SU-DHL-6 (cell line): ENCODE results near the gene SPDEF.

ENCODE experiments used
- EZH2phosphoT487 ChIP-seq: fragments of 200-600 bp; sonication (generic), shearing (Covaris generic); conservative IDR thresholded peaks from 2 replicates; pipeline ENCODE4 v1.6.1; 2018; ENCODE audit warnings: mild to moderate bottlenecking, antibody characterized with exemption, low read length, moderate library complexity, mixed read lengths
- TF ChIP-seq, protein P1 (sequence below): fragments of 200-600 bp; sonication (generic); IDR thresholded peaks from one replicate; pipeline ENCODE4 v1.5.1; 2017; ENCODE audit warnings: antibody characterized with exemption, mild to moderate bottlenecking, low read length, moderate library complexity; ENCODE audit not compliant: insufficient read depth, poor library complexity, severe bottlenecking

DNA sequence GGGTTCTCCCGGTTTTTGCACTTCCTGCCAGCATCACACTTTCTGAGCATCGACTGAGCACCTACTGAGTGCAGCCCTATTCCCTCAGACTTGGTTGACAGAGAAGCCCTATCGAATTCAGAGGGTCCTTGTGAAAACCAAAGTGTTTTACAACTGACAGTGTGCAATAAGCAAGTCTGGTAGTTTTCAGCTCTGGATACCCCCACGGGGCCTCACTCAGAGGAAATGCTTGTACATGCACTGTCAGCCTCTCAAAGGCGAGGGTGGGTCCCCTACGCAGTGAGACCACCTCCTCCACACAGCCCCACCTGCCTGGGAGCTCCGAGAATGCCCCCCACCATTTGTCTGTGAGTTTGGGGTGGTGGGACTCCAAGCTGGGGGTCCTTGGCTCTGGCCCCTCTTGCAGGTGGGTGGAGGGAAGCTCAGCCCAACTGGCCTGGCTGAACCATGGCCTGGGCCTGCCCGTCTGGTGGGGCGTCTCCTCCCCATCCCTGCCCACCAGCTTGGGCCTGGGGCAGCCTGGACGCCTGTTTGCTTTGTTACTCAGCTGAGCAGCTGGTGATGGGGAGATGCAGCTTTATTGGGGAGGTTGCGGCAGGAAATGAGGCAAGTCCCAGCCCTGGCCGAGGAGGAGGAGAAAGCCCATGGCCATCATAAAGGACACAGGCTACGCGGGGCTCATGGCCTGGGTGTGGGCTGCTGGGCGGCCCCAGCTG is 1.7 kb downstream of the SPDEF start:
- TF ChIP-seq, protein P1, sequence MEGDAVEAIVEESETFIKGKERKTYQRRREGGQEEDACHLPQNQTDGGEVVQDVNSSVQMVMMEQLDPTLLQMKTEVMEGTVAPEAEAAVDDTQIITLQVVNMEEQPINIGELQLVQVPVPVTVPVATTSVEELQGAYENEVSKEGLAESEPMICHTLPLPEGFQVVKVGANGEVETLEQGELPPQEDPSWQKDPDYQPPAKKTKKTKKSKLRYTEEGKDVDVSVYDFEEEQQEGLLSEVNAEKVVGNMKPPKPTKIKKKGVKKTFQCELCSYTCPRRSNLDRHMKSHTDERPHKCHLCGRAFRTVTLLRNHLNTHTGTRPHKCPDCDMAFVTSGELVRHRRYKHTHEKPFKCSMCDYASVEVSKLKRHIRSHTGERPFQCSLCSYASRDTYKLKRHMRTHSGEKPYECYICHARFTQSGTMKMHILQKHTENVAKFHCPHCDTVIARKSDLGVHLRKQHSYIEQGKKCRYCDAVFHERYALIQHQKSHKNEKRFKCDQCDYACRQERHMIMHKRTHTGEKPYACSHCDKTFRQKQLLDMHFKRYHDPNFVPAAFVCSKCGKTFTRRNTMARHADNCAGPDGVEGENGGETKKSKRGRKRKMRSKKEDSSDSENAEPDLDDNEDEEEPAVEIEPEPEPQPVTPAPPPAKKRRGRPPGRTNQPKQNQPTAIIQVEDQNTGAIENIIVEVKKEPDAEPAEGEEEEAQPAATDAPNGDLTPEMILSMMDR = no peak
- TF ChIP-seq EZH2phosphoT487 = no peak
